K562 (cell line): Measurements from ENCODE around the gene PADI4.

Experiments
- CCNT2 ChIP-seq: IDR thresholded peaks from 2 replicates; pipeline ENCODE4 v1.6.1; 2011; ENCODE audit warnings: borderline replicate concordance, low read depth, mild to moderate bottlenecking, moderate library complexity, mixed read lengths, low read length; ENCODE audit not compliant: insufficient read length; ENCODE audit errors: extremely low read depth
- CTCF ChIP-seq, 3 experiments: IDR thresholded peaks in 2 of 3; conservative IDR thresholded peaks in 1 of 3; 2 replicates each; pipeline ENCODE4 v1.5.1; 2011 to 2012; ENCODE audit warnings: low read length in 3 of 3, mild to moderate bottlenecking in 3 of 3, control low read depth in 2 of 3, improper control_type of control experiment in 1 of 3, inconsistent platforms in 1 of 3, low read depth in 1 of 3, mixed read lengths in 1 of 3, moderate library complexity in 1 of 3; ENCODE audit not compliant: insufficient read depth in 2 of 3
- IRF1 ChIP-seq: sonication (generic); formaldehyde crosslinking; IDR thresholded peaks from 2 replicates; pipeline ENCODE4 v1.8.0; 2022; ENCODE audit warnings: missing genetic modification reagents, mild to moderate bottlenecking, borderline replicate concordance
- MTA2 ChIP-seq: fragments of 450-650 bp; IDR thresholded peaks from 2 replicates; pipeline ENCODE4 v1.6.1; 2016; ENCODE audit warnings: low read depth
- TFAM ChIP-seq: fragments of 250-450 bp; sonication (Bioruptor Pico); conservative IDR thresholded peaks from 2 replicates; pipeline ENCODE4 v1.5.0; 2021; ENCODE audit warnings: mild to moderate bottlenecking, moderate library complexity
- ZNF316 ChIP-seq: fragments of 450-650 bp; IDR thresholded peaks from 2 replicates; pipeline ENCODE4 v1.6.1; 2016
- ZNF57 ChIP-seq: fragments of 450-650 bp; formaldehyde crosslinking; IDR thresholded peaks from 2 replicates; pipeline ENCODE4 v1.4.0; 2020; ENCODE audit warnings: mild to moderate bottlenecking, moderate library complexity

GRCh38 chr1:17397910-17398695 is 90.1 kb downstream of the PADI4 start:
- TF ChIP-seq CTCF (IDR thresholded peaks at IDR 0.05 in 2 of 3, conservative IDR thresholded peaks at IDR 0.05 in 1 of 3; ENCODE audit: insufficient read depth in 2 of 3, low read depth in 1 of 3, low read length in 3 of 3) (no peak), ZNF57 (CRISPR knock-in tag) (no peak), TFAM (CRISPR knock-in tag) (no peak), MTA2 (no peak), CCNT2 (no peak), ZNF316 (peak; percentile 87), IRF1 (CRISPR knock-in tag) (no peak)
